H1 (cell line): Measurements from ENCODE around the gene OR1I1. TPM values are rescaled to one million over a fixed set of nuclear protein-coding genes. Genes with fewer than 3 reads are reported as not detected.

ENCODE experiments used
- CTCF ChIA-PET: fragments of 300-600 bp; sonication (Branson Sonifier 250); formaldehyde crosslinking; loops from one replicate; lab custom pipeline; 2021; ENCODE audit not compliant: partially characterized antibody; lab: Charles Lee
- POLR2A ChIA-PET: fragments of 300-600 bp; sonication (Branson Sonifier 250); formaldehyde crosslinking; loops from one replicate; lab custom pipeline; 2021; ENCODE audit warnings: inconsistent platforms; ENCODE audit not compliant: partially characterized antibody; lab: Charles Lee
- DNase-seq, 2 experiments: peaks; one replicate each; pipeline versions ENCODE4 v3.0.0 to v3.0.0-alpha.2; 2010 to 2022; ENCODE audit warnings: low spot score in 2 of 2, low read depth in 1 of 2, mixed read lengths in 1 of 2
- FAIRE-seq: peaks from 2 replicates; lab custom pipeline; 2011; peaks lifted over from hg19 to GRCh38; lab: Jason Lieb, UNC
- H2AFZ ChIP-seq: 2 replicates; pipeline ENCODE4 v1.8.1; 2012; ENCODE audit warnings: low read length, inconsistent platforms
- H2AK5ac ChIP-seq: 2 replicates; pipeline ENCODE4 v1.6.1; 2013; ENCODE audit warnings: low read depth, low read length
- H2BK120ac ChIP-seq: replicated peaks from 2 replicates; pipeline ENCODE3; 2013; ENCODE audit warnings: low read depth, low read length, inconsistent platforms
- H2BK12ac ChIP-seq: 2 replicates; pipeline ENCODE4 v1.6.1; 2013; ENCODE audit warnings: low read depth, low read length
- H2BK15ac ChIP-seq: 2 replicates; pipeline ENCODE4 v1.6.1; 2013; ENCODE audit warnings: low read length
- H2BK20ac ChIP-seq: 2 replicates; pipeline ENCODE4 v1.6.1; 2013; ENCODE audit warnings: low read length
- H2BK5ac ChIP-seq: 2 replicates; pipeline ENCODE4 v1.6.1; 2013; ENCODE audit warnings: low read depth, low read length
- H3K14ac ChIP-seq: 2 replicates; pipeline ENCODE4 v1.6.1; 2013; ENCODE audit warnings: inconsistent platforms; ENCODE audit not compliant: insufficient read length
- H3K18ac ChIP-seq: 2 replicates; pipeline ENCODE4 v1.6.1; 2013; ENCODE audit warnings: low read length; ENCODE audit errors: extremely low read depth
- H3K23ac ChIP-seq: 2 replicates; pipeline ENCODE4 v1.6.1; 2013; ENCODE audit warnings: inconsistent platforms; ENCODE audit not compliant: insufficient read length
- H3K23me2 ChIP-seq: 2 replicates; pipeline ENCODE4 v1.6.1; 2013; ENCODE audit warnings: low read depth, low read length
- H3K27ac ChIP-seq: 2 replicates; pipeline ENCODE4 v1.6.1; 2011; ENCODE audit warnings: low read depth, low read length, inconsistent platforms
- H3K27me3 ChIP-seq, 4 experiments: replicated peaks in 1 of 4; 1 replicate in 1 of 4; 2 replicates in 3 of 4; pipeline versions ENCODE4 v1.6.1 to v1.8.1; 2011 to 2013; ENCODE audit warnings: low read length in 3 of 4, mild to moderate bottlenecking in 3 of 4, inconsistent platforms in 2 of 4, mixed read lengths in 2 of 4, moderate library complexity in 1 of 4; ENCODE audit not compliant: control insufficient read depth in 3 of 4, insufficient read depth in 3 of 4; ENCODE audit errors: extremely low read depth in 1 of 4
- H3K36me3 ChIP-seq, 4 experiments: 2 replicates each; pipeline versions ENCODE4 v1.6.1 to v1.8.1; 2011 to 2013; ENCODE audit warnings: mild to moderate bottlenecking in 4 of 4, low read length in 3 of 4, moderate library complexity in 2 of 4, control low read depth in 1 of 4, inconsistent platforms in 1 of 4; ENCODE audit not compliant: insufficient read depth in 4 of 4, control insufficient read depth in 2 of 4
- H3K4ac ChIP-seq: replicated peaks from 2 replicates; pipeline ENCODE3; 2013; ENCODE audit warnings: low read length, low read depth, mixed read lengths, inconsistent platforms; ENCODE audit not compliant: insufficient read length
- H3K4me1 ChIP-seq, 4 experiments: replicated peaks in 1 of 4; 1 replicate in 1 of 4; 2 replicates in 3 of 4; pipeline versions ENCODE4 v1.6.1 to v1.8.1; 2011 to 2013; ENCODE audit warnings: low read length in 3 of 4, inconsistent platforms in 2 of 4, mixed read lengths in 1 of 4; ENCODE audit not compliant: insufficient read depth in 4 of 4, control insufficient read depth in 3 of 4
- H3K4me2 ChIP-seq, 2 experiments: 2 replicates each; pipeline versions ENCODE4 v1.6.1 to v1.8.1; 2011 to 2013; ENCODE audit warnings: low read depth in 2 of 2, low read length in 2 of 2, control low read depth in 1 of 2, inconsistent platforms in 1 of 2, mild to moderate bottlenecking in 1 of 2; ENCODE audit not compliant: insufficient read depth in 1 of 2
- H3K4me3 ChIP-seq, 4 experiments: fragments of 200-600, 300-600 bp in 1 of 4; sonication (generic), shearing (Covaris generic), sonication (Bioruptor Twin) in 1 of 4; 2 replicates each; pipeline versions ENCODE4 v1.5.1 to v1.8.1; 2011 to 2016; ENCODE audit warnings: low read length in 4 of 4, low read depth in 3 of 4, control low read depth in 2 of 4, inconsistent platforms in 2 of 4, mild to moderate bottlenecking in 2 of 4, mixed read lengths in 1 of 4, moderate library complexity in 1 of 4; ENCODE audit not compliant: insufficient read depth in 2 of 4; ENCODE audit errors: extremely low read depth in 1 of 4
- H3K56ac ChIP-seq: replicated peaks from 2 replicates; pipeline ENCODE3; 2013; ENCODE audit warnings: low read depth, mild to moderate bottlenecking, mixed read lengths, low read length, inconsistent platforms; ENCODE audit not compliant: insufficient read length
- H3K79me1 ChIP-seq: 2 replicates; pipeline ENCODE4 v1.6.1; 2013; ENCODE audit warnings: low read depth, low read length, control low read depth
- H3K79me2 ChIP-seq, 2 experiments: 2 replicates each; pipeline versions ENCODE4 v1.6.1 to v1.8.1; 2012 to 2013; ENCODE audit warnings: low read length in 2 of 2, mild to moderate bottlenecking in 2 of 2, inconsistent platforms in 1 of 2; ENCODE audit not compliant: insufficient read depth in 2 of 2, control insufficient read depth in 1 of 2
- H3K9ac ChIP-seq, 4 experiments: replicated peaks in 1 of 4; 1 replicate in 1 of 4; 2 replicates in 3 of 4; pipeline versions ENCODE4 v1.6.1 to v1.8.1; 2011 to 2013; ENCODE audit warnings: low read depth in 3 of 4, low read length in 3 of 4, control low read depth in 2 of 4, mild to moderate bottlenecking in 2 of 4, moderate library complexity in 2 of 4, inconsistent platforms in 1 of 4; ENCODE audit errors: extremely low read depth in 1 of 4
- H3K9me3 ChIP-seq, 2 experiments: 2 replicates each; pipeline versions ENCODE4 v1.6.1 to v1.8.1; 2012 to 2013; ENCODE audit warnings: mild to moderate bottlenecking in 2 of 2, moderate library complexity in 2 of 2, control low read depth in 1 of 2, inconsistent platforms in 1 of 2, low read depth in 1 of 2, low read length in 1 of 2, mixed read lengths in 1 of 2; ENCODE audit not compliant: insufficient read depth in 2 of 2
- H4K20me1 ChIP-seq, 2 experiments: replicated peaks in 1 of 2; 2 replicates each; pipeline versions ENCODE3 to v1.8.1; 2011 to 2013; ENCODE audit warnings: inconsistent platforms in 2 of 2, low read length in 2 of 2, mild to moderate bottlenecking in 1 of 2; ENCODE audit not compliant: insufficient read depth in 2 of 2, control insufficient read depth in 1 of 2
- H4K5ac ChIP-seq: 2 replicates; pipeline ENCODE4 v1.6.1; 2013; ENCODE audit warnings: low read length, low read depth, mixed read lengths, inconsistent platforms; ENCODE audit not compliant: insufficient read length
- H4K8ac ChIP-seq: 2 replicates; pipeline ENCODE4 v1.8.0; 2013; ENCODE audit warnings: mild to moderate bottlenecking, moderate library complexity, low read length, inconsistent platforms; ENCODE audit not compliant: insufficient read depth; ENCODE audit errors: extremely low read depth
- H4K91ac ChIP-seq: replicated peaks from 2 replicates; pipeline ENCODE3; 2013; ENCODE audit warnings: low read length, mixed read lengths, inconsistent platforms; ENCODE audit not compliant: insufficient read length
- BACH1 ChIP-seq: IDR thresholded peaks from 2 replicates; pipeline ENCODE4 v1.6.1; 2012; ENCODE audit warnings: low read length, improper control_type of control experiment
- CHD2 ChIP-seq: IDR thresholded peaks from 2 replicates; pipeline ENCODE4 v1.6.1; 2012; ENCODE audit warnings: low read length, improper control_type of control experiment
- GABPA ChIP-seq: IDR thresholded peaks from 2 replicates; pipeline ENCODE4 v1.6.1; 2011; ENCODE audit warnings: mild to moderate bottlenecking, low read length, moderate library complexity, borderline replicate concordance; ENCODE audit not compliant: insufficient read depth
- HDAC2 ChIP-seq, 2 experiments: fragments of 300-600 bp in 1 of 2; sonication (generic) in 1 of 2; IDR thresholded peaks; 2 replicates each; pipeline ENCODE4 v1.6.1; 2011 to 2012; ENCODE audit warnings: low read depth in 2 of 2, low read length in 2 of 2, mild to moderate bottlenecking in 2 of 2, moderate library complexity in 2 of 2, borderline replicate concordance in 1 of 2, inconsistent platforms in 1 of 2
- KDM1A ChIP-seq: fragments of 200-600, 300-600 bp; sonication (generic); IDR thresholded peaks from 2 replicates; pipeline ENCODE4 v1.7.1; 2016; ENCODE audit warnings: mild to moderate bottlenecking, low read length, borderline replicate concordance
- MAFK ChIP-seq: IDR thresholded peaks from 2 replicates; pipeline ENCODE4 v1.6.1; 2012; ENCODE audit warnings: low read depth, mild to moderate bottlenecking, improper control_type of control experiment, low read length
- NRF1 ChIP-seq: IDR thresholded peaks from 2 replicates; pipeline ENCODE4 v1.6.1; 2011; ENCODE audit warnings: mild to moderate bottlenecking, low read depth, low read length, improper control_type of control experiment
- POLR2A ChIP-seq, 2 experiments: IDR thresholded peaks; 1 replicate in 1 of 2; 2 replicates in 1 of 2; pipeline ENCODE4 v1.6.1; 2011; ENCODE audit warnings: low read depth in 2 of 2, low read length in 2 of 2, mild to moderate bottlenecking in 2 of 2; ENCODE audit errors: control extremely low read depth in 1 of 2
- POU5F1 ChIP-seq: IDR thresholded peaks from 2 replicates; pipeline ENCODE4 v1.6.1; 2011; ENCODE audit warnings: low read depth, mild to moderate bottlenecking, low read length, moderate library complexity
- RNF2 ChIP-seq: fragments of 200-900, 300-1000 bp; sonication (generic); IDR thresholded peaks from 2 replicates; pipeline ENCODE4 v1.7.1; 2016; ENCODE audit warnings: borderline replicate concordance, low read depth, mild to moderate bottlenecking, antibody characterized with exemption, low read length; ENCODE audit not compliant: poor library complexity, severe bottlenecking; ENCODE audit errors: missing control alignments
- SAP30 ChIP-seq: fragments of 300-600 bp; sonication (generic); IDR thresholded peaks from 2 replicates; pipeline ENCODE4 v1.7.1; 2012; ENCODE audit warnings: low read length, moderate library complexity, mild to moderate bottlenecking, inconsistent platforms; ENCODE audit not compliant: insufficient read depth, insufficient replicate concordance
- SIN3A ChIP-seq, 2 experiments: IDR thresholded peaks in 1 of 2; conservative IDR thresholded peaks in 1 of 2; 2 replicates each; pipeline ENCODE4 v1.6.1; 2011 to 2012; ENCODE audit warnings: low read length in 2 of 2, improper control_type of control experiment in 1 of 2, low read depth in 1 of 2, mild to moderate bottlenecking in 1 of 2
- TBP ChIP-seq: IDR thresholded peaks from 2 replicates; pipeline ENCODE4 v1.6.1; 2011; ENCODE audit warnings: low read depth, low read length, improper control_type of control experiment
- YY1 ChIP-seq: IDR thresholded peaks from 2 replicates; pipeline ENCODE4 v1.6.1; 2011; ENCODE audit warnings: low read depth, mild to moderate bottlenecking, low read length
- WGBS, 2 experiments: shearing (Covaris generic) in 1 of 2; methylation state at CpG; one replicate each; pipeline versions ENCODE4 v1.1.6 to v1.1.7; 2013 to 2015; ENCODE audit warnings: low lambda C conversion rate in 2 of 2, mixed read lengths in 2 of 2, inconsistent platforms in 1 of 2, low coverage in 1 of 2, missing lambda C conversion rate in 1 of 2; ENCODE audit not compliant: insufficient replicate concordance in 2 of 2, insufficient coverage in 1 of 2, insufficient read length in 1 of 2; ENCODE audit errors: extremely low coverage in 1 of 2, missing lambda C conversion rate in 1 of 2; 5-methylcytosine and 5-hydroxymethylcytosine counted together
- polyA plus RNA-seq, 7 experiments: library from polyadenylated mRNA; depleted of rRNA in 3 of 7; stranded (reverse) in 5 of 7; unstranded in 2 of 7; fragments of >200 nt in 5 of 7; fragments of 200-250 nt in 2 of 7; gene quantifications; 1 replicate in 5 of 7; 2 replicates in 1 of 7; 4 replicates in 1 of 7; pipeline versions ENCODE4 v1.2.1 to v1.2.3, GENCODE V29; 2011 to 2013; ENCODE audit warnings: missing spikeins in 2 of 7, mixed read lengths in 2 of 7
- total RNA-seq: library from RNA; stranded (reverse); fragmentation: NEBNext Ultra II Directional; extraction: Animal tissue kit (Norgen Biotek cat#: 25700); gene quantifications from 2 replicates; pipeline ENCODE4 v1.2.1, GENCODE V29; 2021

OR1I1 gene
- total and polyA plus RNA-seq, 2 of the 8 experiments (the other 6 are each of a cell fraction or from before 2014, with no cell fraction given): not detected

- Histone ChIP-seq H3K27ac (no peak overlapping the region), H4K8ac (no peak overlapping the region), H3K18ac (no peak overlapping the region), H3K27me3 (no peaks in the 10 kb centered on the region), H3K79me1 (no peaks in the 10 kb centered on the region; the same call in 1 of the 2 replicates), H3K4me3 (no peak overlapping the region), H3K14ac (no peak overlapping the region), H3K79me2 (peaks cover 0 to 11% of the 10 kb centered on the region in 2 experiments; a peak in 2 of 4 replicates), H2BK5ac (no peak overlapping the region), H3K56ac (no peak overlapping the region), H3K4me1 (peaks cover 4 to 10% (median 6%) of the 10 kb centered on the region in 4 experiments), H2BK15ac (no peak overlapping the region), H3K23me2 (peaks cover 13% of the 10 kb centered on the region), H2BK120ac (no peak overlapping the region), H4K20me1 (peaks cover 2 to 7% of the 10 kb centered on the region in 2 experiments), H3K23ac (no peak overlapping the region), H3K9me3 (no peaks in the 10 kb centered on the region), H2BK12ac (no peak overlapping the region), H3K4ac (no peak overlapping the region), H3K4me2 (no peak overlapping the region), H2AK5ac (no peak overlapping the region), H4K5ac (no peak overlapping the region), H2BK20ac (no peak overlapping the region), H3K9ac (no peak overlapping the region), H2AFZ (no peak overlapping the region), H3K36me3 (peaks cover 17 to 53% (median 38%) of the 10 kb centered on the region in 4 experiments), H4K91ac (no peak overlapping the region)
- POLR2A ChIA-PET: interaction anchor here (1.1 to 7.9 kb wide), 4 partner anchors 7 to 48 kb away, joined by 4 to 67 read pairs (median 29); a partner anchor contains a TSS
- CTCF ChIA-PET: interaction anchor here (2.3 to 4.5 kb wide), 3 partner anchors 10 to 14 kb away, joined by 9 to 37 read pairs (median 9); no protein-coding TSS in a partner anchor
- DNase-seq: no peak
- 97% methylated on average over 8 of the region's 17 CpGs; no CpG with 5 or more reads in 1 of the 2 experiments for WGBS, 2 experiments
- no peak for FAIRE-seq
- TF ChIP-seq GABPA: no peak
- TF ChIP-seq MAFK: no peak
- no peak for TF ChIP-seq RNF2
- no peak for TF ChIP-seq KDM1A
- no peak for TF ChIP-seq SAP30
- no peak for TF ChIP-seq BACH1
- no peak for TF ChIP-seq HDAC2 (IDR thresholded peaks at IDR 0.05; ENCODE audit: borderline replicate concordance in 1 of 2, low read depth in 2 of 2, low read length in 2 of 2)
- no peak for TF ChIP-seq TBP
- TF ChIP-seq POU5F1: no peak
- TF ChIP-seq SIN3A (conservative IDR thresholded peaks at IDR 0.05 in 1 of 2, IDR thresholded peaks at IDR 0.05 in 1 of 2; ENCODE audit: low read depth in 1 of 2, low read length in 2 of 2): no peak
- TF ChIP-seq POLR2A (IDR thresholded peaks at IDR 0.05; ENCODE audit: control extremely low read depth in 1 of 2, low read depth in 2 of 2, low read length in 2 of 2): no peak
- TF ChIP-seq CHD2: no peak
- no peak for TF ChIP-seq YY1
- TF ChIP-seq NRF1: no peak
Measured at GRCh38 chr19:15110418-15110815, 28.4 kb downstream of the OR1I1 start.
